AG04449 (cell line): Measurements from ENCODE around the gene ERC2.

ENCODE experiments used
- CTCF ChIA-PET: fragments of 350-600 bp; formaldehyde crosslinking; extraction: SDS; loops from one replicate; lab custom pipeline; 2021; ENCODE audit warnings: antibody characterized with exemption; lab: Yijun Ruan, JAX
- POLR2A ChIA-PET: fragments of 400-600, 350-600 bp; formaldehyde crosslinking; extraction: SDS; loops from one replicate; lab custom pipeline; 2020; ENCODE audit warnings: antibody characterized with exemption, inconsistent platforms; lab: Yijun Ruan, JAX
- DNase-seq: peaks from one replicate; pipeline ENCODE4 v3.0.0-alpha.2; 2010; ENCODE audit warnings: low read depth, low spot score
- H3K4me3 ChIP-seq: 2 replicates; pipeline ENCODE4 v1.5.1; 2011; ENCODE audit warnings: low read depth, mild to moderate bottlenecking, control low read depth, low read length
- CTCF ChIP-seq: IDR thresholded peaks from one replicate; pipeline ENCODE4 v1.5.1; 2011; ENCODE audit warnings: mild to moderate bottlenecking, moderate library complexity, low read length, control low read depth, inconsistent platforms; ENCODE audit not compliant: insufficient read depth; ENCODE audit errors: missing control alignments

The ERC2 gene

GRCh38 chr3:55682461-55682860, 785.8 kb downstream of the ERC2 start:
- H3K4me3 ChIP-seq = no peak overlapping the region
- TF ChIP-seq CTCF = no peak
- ChIA-PET POLR2A (no interaction called here), CTCF (interaction anchor here (0.9 to 1.1 kb wide), 2 partner anchors 14 to 37 kb away, joined by 3 to 4 read pairs; no protein-coding TSS in a partner anchor)
- no peak for DNase-seq

- no peak for DNase-seq
- no peak overlapping the region for H3K4me3 ChIP-seq
- ChIA-PET CTCF (no interaction called here), POLR2A (no interaction called here)
- no peak for TF ChIP-seq CTCF
These were observed 789.6 kb downstream of the ERC2 start for GRCh38 chr3:55678546-55679216.

- DNase-seq = no peak
- ChIA-PET POLR2A (no interaction called here), CTCF (interaction anchor here (1.2 kb wide), 1 partner anchor 9 kb away, joined by 3 read pairs; no protein-coding TSS in a partner anchor)
- no peak for TF ChIP-seq CTCF
- no peak overlapping the region for H3K4me3 ChIP-seq
These were observed 791.6 kb downstream of the ERC2 start for GRCh38 chr3:55676643-55677042.

- POLR2A ChIA-PET = no interaction called here
- DNase-seq = no peak
These were observed 792.8 kb downstream of the ERC2 start for GRCh38 chr3:55675478-55675877.

GRCh38 chr3:55673764-55674163, 794.5 kb downstream of the ERC2 start:
- TF ChIP-seq CTCF = no peak
- H3K4me3 ChIP-seq = no peak overlapping the region
- POLR2A ChIA-PET = no interaction called here
- no peak for DNase-seq
- CTCF ChIA-PET = no interaction called here

More at GRCh38 chr3:55675478-55675877, 792.8 kb downstream of the ERC2 start:
- H3K4me3 ChIP-seq = no peak overlapping the region
- CTCF ChIA-PET = interaction anchor here (1.2 kb wide), 1 partner anchor 8 kb away, joined by 3 read pairs; no protein-coding TSS in a partner anchor
- no peak for TF ChIP-seq CTCF

- DNase-seq = no peak
- H3K4me3 ChIP-seq = no peak overlapping the region
- ChIA-PET POLR2A (no interaction called here), CTCF (interaction anchor here (1.0 to 1.3 kb wide), 3 partner anchors 8 to 15 kb away, joined by 4 read pairs; no protein-coding TSS in a partner anchor)
- TF ChIP-seq CTCF = no peak
These were observed 799.1 kb downstream of the ERC2 start for GRCh38 chr3:55669133-55669532.
